Immature natural killer cell (primary cell): ENCODE measurements around the gene UCHL1. TPM values are rescaled to one million over a fixed set of nuclear protein-coding genes. Genes with fewer than 3 reads are reported as not detected.
"Not testable (repeated sequence)": the region's sequence is repeated elsewhere in the genome, so short reads cannot be mapped to it uniquely, and the experiment has no call there.

Source experiments
- DNase-seq, 3 donors: peaks; one replicate each; pipeline ENCODE4 v3.0.0; 2022; ENCODE audit warnings: mixed read lengths in 1 of 3
- H3K27ac Mint-ChIP-seq, 6 donors: one replicate each; pipeline ENCODE4 v1.8.0; 2020; ENCODE audit warnings: mixed read lengths in 6 of 6, mild to moderate bottlenecking in 5 of 6, inconsistent platforms in 4 of 6, moderate library complexity in 3 of 6
- H3K27me3 Mint-ChIP-seq, 3 donors: one replicate each; pipeline ENCODE4 v1.8.0; 2020 to 2021; ENCODE audit warnings: low read depth in 3 of 3, mild to moderate bottlenecking in 3 of 3, mixed read lengths in 3 of 3, moderate library complexity in 3 of 3, inconsistent platforms in 1 of 3
- H3K36me3 Mint-ChIP-seq, 3 donors: one replicate each; pipeline ENCODE4 v1.8.0; 2020; ENCODE audit warnings: mixed read lengths in 3 of 3, inconsistent platforms in 2 of 3, mild to moderate bottlenecking in 2 of 3
- H3K4me1 Mint-ChIP-seq, 2 donors: one replicate each; pipeline ENCODE4 v1.8.0; 2020; ENCODE audit warnings: inconsistent platforms in 2 of 2, mild to moderate bottlenecking in 2 of 2, mixed read lengths in 2 of 2, moderate library complexity in 1 of 2
- H3K4me3 Mint-ChIP-seq, 5 donors: one replicate each; pipeline ENCODE4 v1.8.0; 2020; ENCODE audit warnings: mild to moderate bottlenecking in 5 of 5, mixed read lengths in 5 of 5, inconsistent platforms in 3 of 5, moderate library complexity in 3 of 5
- H3K9me3 Mint-ChIP-seq, 6 donors: one replicate each; pipeline ENCODE4 v1.8.0; 2020; ENCODE audit warnings: mild to moderate bottlenecking in 6 of 6, mixed read lengths in 6 of 6, inconsistent platforms in 4 of 6, moderate library complexity in 3 of 6
- polyA plus RNA-seq, 3 donors: library from polyadenylated mRNA; unstranded; fragments of 300-500 nt; fragmentation: Illumina TruSeq; gene quantifications; one replicate each; pipeline ENCODE4 v1.2.3, GENCODE V29; 2021

The UCHL1 gene
- polyA plus RNA-seq, 3 donors from 2014 or later, result not detected

DNA sequence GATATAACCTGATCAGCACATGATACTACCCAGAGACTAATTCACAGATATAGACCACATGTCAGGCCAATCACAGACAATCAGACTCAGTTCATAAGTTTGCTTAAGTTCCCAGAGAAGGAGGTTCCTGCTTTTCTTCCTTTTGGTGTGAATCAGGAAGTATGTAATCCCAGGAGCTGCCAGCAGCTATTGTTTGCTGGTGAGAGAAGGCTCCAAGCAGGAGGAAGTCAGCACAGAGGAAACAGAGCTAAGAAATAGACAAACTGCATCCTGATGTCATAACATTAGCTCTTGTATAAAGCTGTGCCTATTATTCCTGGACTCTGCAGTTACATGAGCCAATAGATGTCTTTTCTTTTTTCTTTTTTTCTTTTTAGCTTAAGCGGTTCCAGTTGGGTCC lies 50.9 kb downstream of the UCHL1 start:
- H3K4me3 Mint-ChIP-seq, result no peak overlapping the region
- no peak overlapping the region for H3K27ac Mint-ChIP-seq
- no peaks in the 10 kb centered on the region for H3K4me1 Mint-ChIP-seq
- H3K27me3 Mint-ChIP-seq, result peaks cover 0 to 7% (median 2%) of the 10 kb centered on the region in 3 donors
- H3K36me3 Mint-ChIP-seq, result no peaks in the 10 kb centered on the region
- peaks cover 2 to 13% (median 7%) of the 10 kb centered on the region in 6 donors for H3K9me3 Mint-ChIP-seq
- DNase-seq, result no peak

DNA sequence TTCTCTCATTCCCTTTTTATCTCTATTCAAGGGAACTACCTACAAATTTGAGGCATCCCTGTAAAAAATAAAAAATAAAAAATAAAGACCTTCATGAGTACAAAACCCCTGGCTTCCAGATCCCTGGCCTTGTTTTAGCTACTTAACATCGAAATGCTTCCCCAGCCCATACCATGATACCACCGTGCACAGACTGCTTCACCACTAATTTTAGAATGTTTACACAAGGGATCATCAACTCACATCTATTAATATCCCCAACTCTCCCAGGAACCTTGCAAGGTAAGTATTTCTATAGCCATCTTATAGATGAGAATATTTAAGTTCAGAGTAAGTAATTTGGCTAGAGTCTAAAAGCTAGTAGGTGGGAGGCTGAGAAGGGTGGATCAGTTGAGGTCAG lies 51.7 kb downstream of the UCHL1 start:
- H3K27me3 Mint-ChIP-seq, result peaks cover 0 to 7% (median 2%) of the 10 kb centered on the region in 3 donors
- H3K4me1 Mint-ChIP-seq, result no peaks in the 10 kb centered on the region
- H3K27ac Mint-ChIP-seq, result no peak overlapping the region
- H3K36me3 Mint-ChIP-seq, result no peaks in the 10 kb centered on the region
- no peak overlapping the region for H3K4me3 Mint-ChIP-seq
- DNase-seq, result no peak
- peaks cover 2 to 13% (median 10%) of the 10 kb centered on the region in 6 donors for H3K9me3 Mint-ChIP-seq

DNA sequence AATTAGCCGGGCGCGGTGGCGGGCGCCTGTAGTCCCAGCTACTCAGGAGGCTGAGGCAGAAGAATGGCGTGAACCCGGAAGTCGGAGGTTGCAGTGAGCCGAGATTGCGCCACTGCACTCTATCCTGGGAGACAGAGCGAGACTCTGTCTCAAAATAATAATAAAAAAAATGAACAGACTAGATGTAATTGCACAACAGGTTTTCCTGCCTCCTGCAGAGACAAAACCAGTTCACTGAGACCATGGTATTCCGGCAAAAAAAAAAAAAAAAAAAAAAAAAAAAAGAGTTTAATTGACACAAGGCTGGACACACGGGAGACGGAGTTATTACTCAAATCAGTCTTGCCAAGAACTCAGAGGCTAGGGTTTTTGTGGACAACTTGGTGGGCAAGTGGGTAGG lies 58.7 kb downstream of the UCHL1 start:
- DNase-seq, H3K27me3 Mint-ChIP-seq, H3K4me3 Mint-ChIP-seq, H3K27ac Mint-ChIP-seq, H3K4me1 Mint-ChIP-seq, H3K36me3 Mint-ChIP-seq: not testable (repeated sequence)
- H3K9me3 Mint-ChIP-seq, result peaks cover 1 to 14% (median 10%) of the 10 kb centered on the region in 6 donors

DNA sequence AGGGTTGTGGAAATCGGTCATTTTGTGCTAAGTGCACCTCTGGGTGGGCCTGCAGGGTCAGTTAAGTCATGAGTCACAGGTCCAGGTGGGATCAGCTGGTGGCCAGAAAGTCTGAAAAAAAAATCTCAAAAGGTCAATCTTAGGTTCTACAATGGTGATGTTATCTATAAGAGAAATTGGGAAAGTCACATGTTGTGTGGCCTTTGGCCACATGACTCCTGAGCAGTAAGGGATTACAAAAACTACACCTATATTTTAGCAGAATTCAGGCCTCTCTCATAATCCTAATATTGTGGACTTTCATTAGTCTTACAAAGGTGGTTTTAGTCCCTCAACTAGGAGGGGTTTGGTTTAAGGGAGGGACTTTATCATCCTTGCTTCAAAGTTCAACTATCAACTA lies 59.1 kb downstream of the UCHL1 start:
- DNase-seq, result no peak
- H3K27me3 Mint-ChIP-seq, result peaks cover 0 to 2% (median 2%) of the 10 kb centered on the region in 3 donors
- H3K4me3 Mint-ChIP-seq, result no peak overlapping the region
- no peaks in the 10 kb centered on the region for H3K4me1 Mint-ChIP-seq
- no peaks in the 10 kb centered on the region for H3K36me3 Mint-ChIP-seq
- H3K27ac Mint-ChIP-seq, result no peak overlapping the region
- H3K9me3 Mint-ChIP-seq, result peaks cover 1 to 14% (median 10%) of the 10 kb centered on the region in 6 donors

Other genes with a start within 250 kb of the UCHL1 start
- gene APBB2, start 42.4 kb upstream of the UCHL1 start, polyA plus RNA-seq, result not detected